ENCODE measurements around the gene RPTOR.

RPTOR gene

GRCh38 chr17:80513201-80513600 lies 31.4 kb upstream of the RPTOR start (continued):
- no peak for TF ChIP-seq ZNF18 (tag by site-specific recombination; IDR thresholded peaks at IDR 0.05)
- TF ChIP-seq ZNF626 (tag by site-specific recombination; IDR thresholded peaks at IDR 0.05) = no peak
- TF ChIP-seq GLIS1 (tag by site-specific recombination; IDR thresholded peaks at IDR 0.05) = no peak

GRCh38 chr17:80513892-80514291 lies 30.7 kb upstream of the RPTOR start:
- H3K9me3 ChIP-seq (ENCODE audit: control insufficient read depth, insufficient read depth, low read depth, low read length) = no peaks in the 10 kb centered on the region
- POLR2A ChIA-PET = no interaction called here
- CTCF ChIA-PET = interaction anchor here (0.6 kb wide), 1 partner anchor 41 kb away, joined by 3 read pairs; no protein-coding TSS in a partner anchor
- no peak overlapping the region for H3K4me3 ChIP-seq (ENCODE audit: low read depth, low read length)
- no peaks in the 10 kb centered on the region for H3K36me3 ChIP-seq (ENCODE audit: control insufficient read depth in 2 of 2, insufficient read depth in 1 of 2, low read length in 2 of 2)
- no peak overlapping the region for H3K27ac ChIP-seq (ENCODE audit: extremely low read depth, low read depth, low read length)
- TF ChIP-seq PRDM10 (tag by site-specific recombination; IDR thresholded peaks at IDR 0.05) = 0 out of 2 replicates have a peak, but pooled peaks have one; percentile 10
- TF ChIP-seq ZFP41 (tag by site-specific recombination; IDR thresholded peaks at IDR 0.05; ENCODE audit: borderline replicate concordance) = no peak
- peak; percentile 52 for TF ChIP-seq SCRT2 (tag by site-specific recombination; IDR thresholded peaks at IDR 0.05)
- peak; percentile 43; the same call in 1 of the 2 replicates for TF ChIP-seq ZIC2 (tag by site-specific recombination; IDR thresholded peaks at IDR 0.05)
- no peaks in the 10 kb centered on the region for H3K4me1 ChIP-seq (ENCODE audit: control insufficient read depth, insufficient read depth, low read length)

- no peak overlapping the region for H3K4me3 ChIP-seq (ENCODE audit: low read depth, low read length)
- POLR2A ChIA-PET = no interaction called here
- CTCF ChIA-PET = interaction anchor here (0.7 kb wide), 1 partner anchor 46 kb away, joined by 5 read pairs; no protein-coding TSS in a partner anchor
- H3K27ac ChIP-seq (ENCODE audit: extremely low read depth, low read depth, low read length) = no peak overlapping the region
- no peaks in the 10 kb centered on the region for H3K4me1 ChIP-seq (ENCODE audit: control insufficient read depth, insufficient read depth, low read length)
- H3K9me3 ChIP-seq (ENCODE audit: control insufficient read depth, insufficient read depth, low read depth, low read length) = no peaks in the 10 kb centered on the region
- H3K36me3 ChIP-seq (ENCODE audit: control insufficient read depth in 2 of 2, insufficient read depth in 1 of 2, low read length in 2 of 2) = no peaks in the 10 kb centered on the region
- TF ChIP-seq ZNF155 (tag by site-specific recombination; IDR thresholded peaks at IDR 0.05) (no peak), ZIC2 (tag by site-specific recombination; IDR thresholded peaks at IDR 0.05) (peak; percentile 52)
These were observed 28.3 kb upstream of the RPTOR start for GRCh38 chr17:80516171-80516932.

- no peaks in the 10 kb centered on the region for H3K4me1 ChIP-seq (ENCODE audit: control insufficient read depth, insufficient read depth, low read length)
- H3K9me3 ChIP-seq (ENCODE audit: control insufficient read depth, insufficient read depth, low read depth, low read length) = no peaks in the 10 kb centered on the region
- H3K27ac ChIP-seq (ENCODE audit: extremely low read depth, low read depth, low read length) = no peak overlapping the region
- POLR2A ChIA-PET = no interaction called here
- TF ChIP-seq HOXA7 (CRISPR knock-in tag; IDR thresholded peaks at IDR 0.05; ENCODE audit: borderline replicate concordance) (no peak), ZNF157 (tag by site-specific recombination; IDR thresholded peaks at IDR 0.05) (no peak), ZNF707 (tag by site-specific recombination; IDR thresholded peaks at IDR 0.05) (no peak), ZNF169 (tag by site-specific recombination; IDR thresholded peaks at IDR 0.05) (no peak), ZNF76 (tag by site-specific recombination; IDR thresholded peaks at IDR 0.05; ENCODE audit: borderline replicate concordance, low read depth) (no peak), ZNF544 (tag by site-specific recombination; IDR thresholded peaks at IDR 0.05) (no peak), ZFP41 (tag by site-specific recombination; IDR thresholded peaks at IDR 0.05; ENCODE audit: borderline replicate concordance) (no peak), ZNF501 (tag by site-specific recombination; IDR thresholded peaks at IDR 0.05) (no peak), ZNF449 (tag by site-specific recombination; IDR thresholded peaks at IDR 0.05) (no peak), ZNF549 (tag by site-specific recombination; IDR thresholded peaks at IDR 0.05) (no peak), ZNF155 (tag by site-specific recombination; IDR thresholded peaks at IDR 0.05) (no peak), ZNF248 (tag by site-specific recombination; IDR thresholded peaks at IDR 0.05) (no peak), PRDM1 (tag by site-specific recombination; IDR thresholded peaks at IDR 0.05) (no peak), ZSCAN18 (tag by site-specific recombination; IDR thresholded peaks at IDR 0.05) (no peak)
- CTCF ChIA-PET = no interaction called here
- H3K36me3 ChIP-seq (ENCODE audit: control insufficient read depth in 2 of 2, insufficient read depth in 1 of 2, low read length in 2 of 2) = no peaks in the 10 kb centered on the region
- no peak overlapping the region for H3K4me3 ChIP-seq (ENCODE audit: low read depth, low read length)
These were observed 27.0 kb upstream of the RPTOR start for GRCh38 chr17:80517641-80518040.
